Activated CD4-positive, CD25-positive, alpha-beta regulatory T cell treated with anti-CD3 and anti-CD28 coated beads, Interleukin-2, amount 50 U/mL, for 16 hours (primary cell): Measurements from ENCODE around the gene PAPSS2.
"Not testable (repeated sequence)": the region's sequence is repeated elsewhere in the genome, so short reads cannot be mapped to it uniquely, and the experiment has no call there.

Experiments
- DNase-seq: peaks from one replicate; pipeline ENCODE4 v3.0.0-alpha.2; 2020; ENCODE audit warnings: low read depth, low spot score

Gene PAPSS2

GRCh38 chr10:87705339-87705738 lies 45.7 kb downstream of the PAPSS2 start:
- DNase-seq = no peak

GRCh38 chr10:87706731-87707130 lies 47.1 kb downstream of the PAPSS2 start:
- no peak for DNase-seq

- DNase-seq = no peak
Observed at GRCh38 chr10:87707254-87707653, 47.6 kb downstream of the PAPSS2 start.

GRCh38 chr10:87712913-87713616 lies 53.4 kb downstream of the PAPSS2 start:
- no peak for DNase-seq

- no peak for DNase-seq
Observed at GRCh38 chr10:87713707-87714106, 54.0 kb downstream of the PAPSS2 start.

GRCh38 chr10:87715552-87716347 lies 56.1 kb downstream of the PAPSS2 start:
- DNase-seq = no peak

- DNase-seq = no peak
Observed at GRCh38 chr10:87716348-87716670, 56.6 kb downstream of the PAPSS2 start.

- DNase-seq = no peak
Observed at GRCh38 chr10:87720665-87721064, 61.0 kb downstream of the PAPSS2 start.

- no peak for DNase-seq
Observed at GRCh38 chr10:87721781-87722180, 62.1 kb downstream of the PAPSS2 start.

GRCh38 chr10:87722716-87723115 lies 63.0 kb downstream of the PAPSS2 start:
- DNase-seq = no peak

GRCh38 chr10:87723500-87723899 lies 63.8 kb downstream of the PAPSS2 start:
- DNase-seq = no peak

- DNase-seq = no peak
Observed at GRCh38 chr10:87724789-87725188, 65.1 kb downstream of the PAPSS2 start.

GRCh38 chr10:87729940-87730339 lies 70.3 kb downstream of the PAPSS2 start:
- no peak for DNase-seq

GRCh38 chr10:87733081-87733480 lies 73.4 kb downstream of the PAPSS2 start:
- no peak for DNase-seq

GRCh38 chr10:87734987-87735827 lies 75.5 kb downstream of the PAPSS2 start:
- no peak for DNase-seq

GRCh38 chr10:87738253-87738652 lies 78.6 kb downstream of the PAPSS2 start:
- DNase-seq = not testable (repeated sequence)

- DNase-seq = no peak
Observed at GRCh38 chr10:87739703-87740102, 80.0 kb downstream of the PAPSS2 start.

- no peak for DNase-seq
Observed at GRCh38 chr10:87740254-87740655, 80.6 kb downstream of the PAPSS2 start.

GRCh38 chr10:87742992-87743610 lies 83.4 kb downstream of the PAPSS2 start:
- not testable (repeated sequence) for DNase-seq

GRCh38 chr10:87744606-87745005 lies 84.9 kb downstream of the PAPSS2 start:
- DNase-seq = no peak

- DNase-seq = no peak
Observed at GRCh38 chr10:87746911-87747310, 87.2 kb downstream of the PAPSS2 start.

- not testable (repeated sequence) for DNase-seq
Observed at GRCh38 chr10:87748244-87748643, 88.6 kb downstream of the PAPSS2 start.
